WTC11 (cell line): Measurements from ENCODE around the gene PTPN4. TPM values are rescaled to one million over a fixed set of nuclear protein-coding genes. Genes with fewer than 3 reads are reported as not detected.

ENCODE experiments used
- ATAC-seq: fragments of 200-7000 bp; cut with Tn5 transposase; 2 replicates; pipeline ENCODE4 v1.10.0; 2021; ENCODE audit warnings: mild to moderate bottlenecking, moderate library complexity
- CTCF ChIA-PET: fragments of 300-600 bp; sonication (Branson Sonifier 250); formaldehyde crosslinking; loops from one replicate; lab custom pipeline; 2021; ENCODE audit warnings: antibody characterized with exemption; lab: Charles Lee
- POLR2A ChIA-PET: fragments of 350-600 bp; sonication (Branson Sonifier 250); formaldehyde crosslinking; loops from one replicate; lab custom pipeline; 2021; ENCODE audit warnings: antibody characterized with exemption; lab: Charles Lee
- DNase-seq: peaks from one replicate; pipeline ENCODE4 v3.0.0; 2021; ENCODE audit warnings: low spot score
- H3K27ac Mint-ChIP-seq: 2 replicates; pipeline ENCODE4 v1.8.0; 2021; ENCODE audit warnings: mixed read lengths
- H3K27me3 Mint-ChIP-seq: 2 replicates; pipeline ENCODE4 v1.8.0; 2021; ENCODE audit warnings: low read depth, mild to moderate bottlenecking, moderate library complexity, mixed read lengths
- H3K36me3 Mint-ChIP-seq: 2 replicates; pipeline ENCODE4 v1.8.0; 2021; ENCODE audit warnings: mixed read lengths
- H3K4me1 Mint-ChIP-seq: 2 replicates; pipeline ENCODE4 v1.8.0; 2022; ENCODE audit warnings: mixed read lengths
- H3K4me3 Mint-ChIP-seq: 2 replicates; pipeline ENCODE4 v1.8.0; 2021; ENCODE audit warnings: mild to moderate bottlenecking, moderate library complexity, mixed read lengths
- H3K9me3 Mint-ChIP-seq: 2 replicates; pipeline ENCODE4 v1.8.0; 2021; ENCODE audit warnings: mixed read lengths
- CREB1 ChIP-seq: sonication (generic); formaldehyde crosslinking; IDR thresholded peaks from 2 replicates; pipeline ENCODE4 v1.8.0; 2023; ENCODE audit warnings: mild to moderate bottlenecking, missing genetic modification reagents
- CREM ChIP-seq: sonication (generic); formaldehyde crosslinking; IDR thresholded peaks from 2 replicates; pipeline ENCODE4 v1.8.1; 2022; ENCODE audit warnings: mild to moderate bottlenecking, missing genetic modification reagents, moderate library complexity
- ESRRA ChIP-seq: sonication (generic); formaldehyde crosslinking; IDR thresholded peaks from 2 replicates; pipeline ENCODE4 v1.8.1; 2022; ENCODE audit warnings: mild to moderate bottlenecking, missing genetic modification reagents, borderline replicate concordance
- GABPB1 ChIP-seq: sonication (generic); formaldehyde crosslinking; IDR thresholded peaks from 2 replicates; pipeline ENCODE4 v1.8.1; 2023; ENCODE audit warnings: mild to moderate bottlenecking, missing genetic modification reagents
- GTF2I ChIP-seq: fragments of 250-450 bp; sonication (Bioruptor Pico); conservative IDR thresholded peaks from 2 replicates; pipeline ENCODE4 v1.4.0; 2021; ENCODE audit warnings: mild to moderate bottlenecking
- JAZF1 ChIP-seq: fragments of 250-450 bp; sonication (Bioruptor Pico); IDR thresholded peaks from 2 replicates; pipeline ENCODE4 v1.9.0; 2021; ENCODE audit warnings: moderate library complexity, mild to moderate bottlenecking, inconsistent platforms
- NFYB ChIP-seq: sonication (generic); formaldehyde crosslinking; conservative IDR thresholded peaks from 2 replicates; pipeline ENCODE4 v1.8.0; 2022; ENCODE audit warnings: low read depth, missing genetic modification reagents
- NR2C2 ChIP-seq: sonication (generic); formaldehyde crosslinking; IDR thresholded peaks from 2 replicates; pipeline ENCODE4 v1.8.0; 2022; ENCODE audit warnings: mild to moderate bottlenecking, missing genetic modification reagents
- OVOL2 ChIP-seq: fragments of 250-450 bp; sonication (Bioruptor Pico); IDR thresholded peaks from 2 replicates; pipeline ENCODE4 v1.9.0; 2021; ENCODE audit warnings: mild to moderate bottlenecking, borderline replicate concordance
- SOX15 ChIP-seq: fragments of 250-450 bp; sonication (Bioruptor Pico); IDR thresholded peaks from 2 replicates; pipeline ENCODE4 v1.9.0; 2021; ENCODE audit warnings: mild to moderate bottlenecking
- SP1 ChIP-seq: sonication (generic); formaldehyde crosslinking; conservative IDR thresholded peaks from 2 replicates; pipeline ENCODE4 v1.8.1; 2022; ENCODE audit warnings: missing genetic modification reagents
- TEAD1 ChIP-seq: sonication (generic); formaldehyde crosslinking; IDR thresholded peaks from 2 replicates; pipeline ENCODE4 v1.8.0; 2022; ENCODE audit warnings: mild to moderate bottlenecking, missing genetic modification reagents
- ZNF232 ChIP-seq: sonication (generic); formaldehyde crosslinking; IDR thresholded peaks from 2 replicates; pipeline ENCODE4 v1.8.0; 2022; ENCODE audit warnings: mild to moderate bottlenecking, missing genetic modification reagents
- ZNF396 ChIP-seq: fragments of 250-450 bp; sonication (Bioruptor Pico); IDR thresholded peaks from 2 replicates; pipeline ENCODE4 v1.8.0; 2021; ENCODE audit warnings: mild to moderate bottlenecking, moderate library complexity, borderline replicate concordance
- ZNF416 ChIP-seq: fragments of 250-450 bp; sonication (Bioruptor Pico); IDR thresholded peaks from 2 replicates; pipeline ENCODE4 v1.9.0; 2021; ENCODE audit warnings: mild to moderate bottlenecking, inconsistent platforms
- total RNA-seq: library from RNA; stranded (reverse); gene quantifications from 3 replicates; pipeline ENCODE4 v1.2.3, GENCODE V29; 2021
- TF ChIP-seq, protein P1 (sequence below): sonication (generic); formaldehyde crosslinking; IDR thresholded peaks from 2 replicates; pipeline ENCODE4 v1.8.1; 2023; ENCODE audit warnings: mild to moderate bottlenecking, moderate library complexity, missing genetic modification reagents
- TF ChIP-seq, protein P2 (sequence below): sonication (generic); formaldehyde crosslinking; IDR thresholded peaks from 2 replicates; pipeline ENCODE4 v1.8.1; 2023; ENCODE audit warnings: mild to moderate bottlenecking, missing genetic modification reagents, borderline replicate concordance
- TF ChIP-seq, protein P3 (sequence below): sonication (generic); formaldehyde crosslinking; conservative IDR thresholded peaks from 2 replicates; pipeline ENCODE4 v1.8.1; 2022; ENCODE audit warnings: mild to moderate bottlenecking, missing genetic modification reagents
- TF ChIP-seq, protein P4 (sequence below): fragments of 250-450 bp; sonication (Bioruptor Pico); IDR thresholded peaks from 2 replicates; pipeline ENCODE4 v1.9.0; 2021; ENCODE audit warnings: mild to moderate bottlenecking
- TF ChIP-seq, protein P5 (sequence below): sonication (generic); formaldehyde crosslinking; IDR thresholded peaks from 2 replicates; pipeline ENCODE4 v1.8.0; 2022; ENCODE audit warnings: mild to moderate bottlenecking, missing genetic modification reagents
- TF ChIP-seq, protein P6 (sequence below): sonication (generic); formaldehyde crosslinking; IDR thresholded peaks from 2 replicates; pipeline ENCODE4 v1.8.0; 2023; ENCODE audit warnings: mild to moderate bottlenecking, missing genetic modification reagents
- TF ChIP-seq, protein P7 (sequence below): sonication (generic); formaldehyde crosslinking; IDR thresholded peaks from 2 replicates; pipeline ENCODE4 v1.8.1; 2023; ENCODE audit warnings: mild to moderate bottlenecking, missing genetic modification reagents

PTPN4 gene
- total RNA-seq, 1 experiment from 2014 or later: 85.8 TPM

DNA sequence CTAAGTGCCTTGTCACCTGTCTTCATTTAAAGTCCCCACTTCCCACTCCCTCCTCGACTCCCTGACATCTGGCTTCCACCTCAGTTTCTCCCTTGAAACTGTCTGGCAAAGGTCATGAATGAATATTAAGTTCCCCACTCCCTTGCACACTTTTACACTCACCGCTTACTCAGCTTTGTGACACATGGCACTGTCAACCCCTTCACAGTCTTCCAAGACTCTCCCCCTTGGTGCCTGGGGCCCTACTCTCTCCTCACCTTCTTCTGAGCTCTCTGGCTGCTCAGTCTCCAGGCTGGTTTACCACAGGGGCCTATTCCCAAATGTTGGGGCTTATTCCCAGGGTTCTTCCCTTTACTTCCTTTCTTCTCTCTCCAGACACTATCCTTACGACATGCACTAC is 17.9 kb upstream of the PTPN4 start:
- no peak for DNase-seq
- no peak for ATAC-seq
- POLR2A ChIA-PET: no interaction called here
- H3K9me3 Mint-ChIP-seq: no peaks in the 10 kb centered on the region
- TF ChIP-seq TEAD1 (CRISPR knock-in tag) (no peak), ZNF232 (CRISPR knock-in tag) (no peak), CREB1 (CRISPR knock-in tag) (no peak), ZNF416 (no peak), GTF2I (CRISPR knock-in tag) (no peak), SP1 (CRISPR knock-in tag) (no peak), ZNF396 (no peak), OVOL2 (CRISPR knock-in tag) (no peak), SOX15 (no peak)
- TF ChIP-seq, protein P1, sequence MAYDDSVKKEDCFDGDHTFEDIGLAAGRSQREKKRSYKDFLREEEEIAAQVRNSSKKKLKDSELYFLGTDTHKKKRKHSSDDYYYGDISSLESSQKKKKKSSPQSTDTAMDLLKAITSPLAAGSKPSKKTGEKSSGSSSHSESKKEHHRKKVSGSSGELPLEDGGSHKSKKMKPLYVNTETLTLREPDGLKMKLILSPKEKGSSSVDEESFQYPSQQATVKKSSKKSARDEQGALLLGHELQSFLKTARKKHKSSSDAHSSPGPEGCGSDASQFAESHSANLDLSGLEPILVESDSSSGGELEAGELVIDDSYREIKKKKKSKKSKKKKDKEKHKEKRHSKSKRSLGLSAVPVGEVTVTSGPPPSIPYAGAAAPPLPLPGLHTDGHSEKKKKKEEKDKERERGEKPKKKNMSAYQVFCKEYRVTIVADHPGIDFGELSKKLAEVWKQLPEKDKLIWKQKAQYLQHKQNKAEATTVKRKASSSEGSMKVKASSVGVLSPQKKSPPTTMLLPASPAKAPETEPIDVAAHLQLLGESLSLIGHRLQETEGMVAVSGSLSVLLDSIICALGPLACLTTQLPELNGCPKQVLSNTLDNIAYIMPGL (CRISPR knock-in tag): no peak
- TF ChIP-seq, protein P2, sequence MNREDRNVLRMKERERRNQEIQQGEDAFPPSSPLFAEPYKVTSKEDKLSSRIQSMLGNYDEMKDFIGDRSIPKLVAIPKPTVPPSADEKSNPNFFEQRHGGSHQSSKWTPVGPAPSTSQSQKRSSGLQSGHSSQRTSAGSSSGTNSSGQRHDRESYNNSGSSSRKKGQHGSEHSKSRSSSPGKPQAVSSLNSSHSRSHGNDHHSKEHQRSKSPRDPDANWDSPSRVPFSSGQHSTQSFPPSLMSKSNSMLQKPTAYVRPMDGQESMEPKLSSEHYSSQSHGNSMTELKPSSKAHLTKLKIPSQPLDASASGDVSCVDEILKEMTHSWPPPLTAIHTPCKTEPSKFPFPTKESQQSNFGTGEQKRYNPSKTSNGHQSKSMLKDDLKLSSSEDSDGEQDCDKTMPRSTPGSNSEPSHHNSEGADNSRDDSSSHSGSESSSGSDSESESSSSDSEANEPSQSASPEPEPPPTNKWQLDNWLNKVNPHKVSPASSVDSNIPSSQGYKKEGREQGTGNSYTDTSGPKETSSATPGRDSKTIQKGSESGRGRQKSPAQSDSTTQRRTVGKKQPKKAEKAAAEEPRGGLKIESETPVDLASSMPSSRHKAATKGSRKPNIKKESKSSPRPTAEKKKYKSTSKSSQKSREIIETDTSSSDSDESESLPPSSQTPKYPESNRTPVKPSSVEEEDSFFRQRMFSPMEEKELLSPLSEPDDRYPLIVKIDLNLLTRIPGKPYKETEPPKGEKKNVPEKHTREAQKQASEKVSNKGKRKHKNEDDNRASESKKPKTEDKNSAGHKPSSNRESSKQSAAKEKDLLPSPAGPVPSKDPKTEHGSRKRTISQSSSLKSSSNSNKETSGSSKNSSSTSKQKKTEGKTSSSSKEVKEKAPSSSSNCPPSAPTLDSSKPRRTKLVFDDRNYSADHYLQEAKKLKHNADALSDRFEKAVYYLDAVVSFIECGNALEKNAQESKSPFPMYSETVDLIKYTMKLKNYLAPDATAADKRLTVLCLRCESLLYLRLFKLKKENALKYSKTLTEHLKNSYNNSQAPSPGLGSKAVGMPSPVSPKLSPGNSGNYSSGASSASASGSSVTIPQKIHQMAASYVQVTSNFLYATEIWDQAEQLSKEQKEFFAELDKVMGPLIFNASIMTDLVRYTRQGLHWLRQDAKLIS (CRISPR knock-in tag): no peak
- TF ChIP-seq, protein P3, sequence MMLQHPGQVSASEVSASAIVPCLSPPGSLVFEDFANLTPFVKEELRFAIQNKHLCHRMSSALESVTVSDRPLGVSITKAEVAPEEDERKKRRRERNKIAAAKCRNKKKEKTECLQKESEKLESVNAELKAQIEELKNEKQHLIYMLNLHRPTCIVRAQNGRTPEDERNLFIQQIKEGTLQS (CRISPR knock-in tag): no peak
- TF ChIP-seq, protein P4, sequence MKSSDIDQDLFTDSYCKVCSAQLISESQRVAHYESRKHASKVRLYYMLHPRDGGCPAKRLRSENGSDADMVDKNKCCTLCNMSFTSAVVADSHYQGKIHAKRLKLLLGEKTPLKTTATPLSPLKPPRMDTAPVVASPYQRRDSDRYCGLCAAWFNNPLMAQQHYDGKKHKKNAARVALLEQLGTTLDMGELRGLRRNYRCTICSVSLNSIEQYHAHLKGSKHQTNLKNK: no peak
- TF ChIP-seq, protein P5, sequence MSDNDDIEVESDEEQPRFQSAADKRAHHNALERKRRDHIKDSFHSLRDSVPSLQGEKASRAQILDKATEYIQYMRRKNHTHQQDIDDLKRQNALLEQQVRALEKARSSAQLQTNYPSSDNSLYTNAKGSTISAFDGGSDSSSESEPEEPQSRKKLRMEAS: no peak
- TF ChIP-seq, protein P6, sequence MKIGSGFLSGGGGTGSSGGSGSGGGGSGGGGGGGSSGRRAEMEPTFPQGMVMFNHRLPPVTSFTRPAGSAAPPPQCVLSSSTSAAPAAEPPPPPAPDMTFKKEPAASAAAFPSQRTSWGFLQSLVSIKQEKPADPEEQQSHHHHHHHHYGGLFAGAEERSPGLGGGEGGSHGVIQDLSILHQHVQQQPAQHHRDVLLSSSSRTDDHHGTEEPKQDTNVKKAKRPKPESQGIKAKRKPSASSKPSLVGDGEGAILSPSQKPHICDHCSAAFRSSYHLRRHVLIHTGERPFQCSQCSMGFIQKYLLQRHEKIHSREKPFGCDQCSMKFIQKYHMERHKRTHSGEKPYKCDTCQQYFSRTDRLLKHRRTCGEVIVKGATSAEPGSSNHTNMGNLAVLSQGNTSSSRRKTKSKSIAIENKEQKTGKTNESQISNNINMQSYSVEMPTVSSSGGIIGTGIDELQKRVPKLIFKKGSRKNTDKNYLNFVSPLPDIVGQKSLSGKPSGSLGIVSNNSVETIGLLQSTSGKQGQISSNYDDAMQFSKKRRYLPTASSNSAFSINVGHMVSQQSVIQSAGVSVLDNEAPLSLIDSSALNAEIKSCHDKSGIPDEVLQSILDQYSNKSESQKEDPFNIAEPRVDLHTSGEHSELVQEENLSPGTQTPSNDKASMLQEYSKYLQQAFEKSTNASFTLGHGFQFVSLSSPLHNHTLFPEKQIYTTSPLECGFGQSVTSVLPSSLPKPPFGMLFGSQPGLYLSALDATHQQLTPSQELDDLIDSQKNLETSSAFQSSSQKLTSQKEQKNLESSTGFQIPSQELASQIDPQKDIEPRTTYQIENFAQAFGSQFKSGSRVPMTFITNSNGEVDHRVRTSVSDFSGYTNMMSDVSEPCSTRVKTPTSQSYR (CRISPR knock-in tag): no peak
- no peaks in the 10 kb centered on the region for H3K36me3 Mint-ChIP-seq
- peaks cover 4% of the 10 kb centered on the region for H3K4me1 Mint-ChIP-seq
- no peaks in the 10 kb centered on the region for H3K27me3 Mint-ChIP-seq
- CTCF ChIA-PET: interaction anchor here (1.0 kb wide), 1 partner anchor 11 kb away, joined by 3 read pairs; no protein-coding TSS in a partner anchor
- no peak overlapping the region for H3K4me3 Mint-ChIP-seq
- H3K27ac Mint-ChIP-seq: no peak overlapping the region

DNA sequence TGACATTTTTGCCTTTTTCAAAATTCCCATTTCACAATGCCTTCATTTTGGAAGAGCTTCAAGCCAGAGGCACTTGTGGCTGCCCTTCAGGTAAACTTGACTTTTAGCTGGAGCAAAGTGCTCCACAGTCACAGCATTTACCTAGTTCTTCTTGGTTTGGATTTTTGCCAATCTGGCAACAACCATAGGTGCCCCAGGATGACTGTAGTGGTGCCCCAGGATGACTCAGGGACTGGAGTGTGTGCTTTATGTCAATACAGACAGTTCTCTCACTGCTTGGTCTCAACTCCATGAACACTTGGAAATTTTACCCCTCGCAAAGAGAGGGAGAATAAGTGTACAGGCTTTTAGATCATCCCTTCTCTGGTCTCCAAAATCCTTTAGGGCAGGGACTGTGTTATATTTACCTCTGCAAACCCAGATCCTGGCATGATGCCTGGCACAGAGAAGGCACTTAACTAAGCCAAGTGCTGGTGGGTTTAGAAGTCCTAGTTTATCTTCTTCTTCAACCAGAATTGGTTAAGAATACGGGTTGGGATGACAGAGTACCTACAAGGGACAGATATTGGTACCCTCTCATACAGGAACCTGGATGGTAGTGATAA is 15.3 kb upstream of the PTPN4 start:
- no peak overlapping the region for H3K4me3 Mint-ChIP-seq
- no peak overlapping the region for H3K27ac Mint-ChIP-seq
- TF ChIP-seq NR2C2 (no peak), NFYB (CRISPR knock-in tag) (no peak), JAZF1 (CRISPR knock-in tag) (no peak), GABPB1 (CRISPR knock-in tag) (no peak), ESRRA (CRISPR knock-in tag) (no peak), CREM (no peak)
- TF ChIP-seq, protein P7, sequence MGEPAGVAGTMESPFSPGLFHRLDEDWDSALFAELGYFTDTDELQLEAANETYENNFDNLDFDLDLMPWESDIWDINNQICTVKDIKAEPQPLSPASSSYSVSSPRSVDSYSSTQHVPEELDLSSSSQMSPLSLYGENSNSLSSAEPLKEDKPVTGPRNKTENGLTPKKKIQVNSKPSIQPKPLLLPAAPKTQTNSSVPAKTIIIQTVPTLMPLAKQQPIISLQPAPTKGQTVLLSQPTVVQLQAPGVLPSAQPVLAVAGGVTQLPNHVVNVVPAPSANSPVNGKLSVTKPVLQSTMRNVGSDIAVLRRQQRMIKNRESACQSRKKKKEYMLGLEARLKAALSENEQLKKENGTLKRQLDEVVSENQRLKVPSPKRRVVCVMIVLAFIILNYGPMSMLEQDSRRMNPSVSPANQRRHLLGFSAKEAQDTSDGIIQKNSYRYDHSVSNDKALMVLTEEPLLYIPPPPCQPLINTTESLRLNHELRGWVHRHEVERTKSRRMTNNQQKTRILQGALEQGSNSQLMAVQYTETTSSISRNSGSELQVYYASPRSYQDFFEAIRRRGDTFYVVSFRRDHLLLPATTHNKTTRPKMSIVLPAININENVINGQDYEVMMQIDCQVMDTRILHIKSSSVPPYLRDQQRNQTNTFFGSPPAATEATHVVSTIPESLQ (CRISPR knock-in tag): no peak
- H3K4me1 Mint-ChIP-seq: peaks cover 17% of the 10 kb centered on the region
- no peak for ATAC-seq
- no peaks in the 10 kb centered on the region for H3K9me3 Mint-ChIP-seq
- no peaks in the 10 kb centered on the region for H3K36me3 Mint-ChIP-seq
- POLR2A ChIA-PET: no interaction called here
- H3K27me3 Mint-ChIP-seq: no peaks in the 10 kb centered on the region; the same call in 1 of the 2 replicates
- CTCF ChIA-PET: no interaction called here
- no peak for DNase-seq
